NT2/D1 (cell line): ENCODE data around the gene TMEM150C.
"Not testable (repeated sequence)": the region's sequence is repeated elsewhere in the genome, so short reads cannot be mapped to it uniquely, and the experiment has no call there.

Experiments
- DNase-seq: peaks from one replicate; pipeline ENCODE4 v3.0.0-alpha.2; 2011; ENCODE audit warnings: low read depth, low spot score
- H3K27me3 ChIP-seq: 2 replicates; pipeline ENCODE4 v1.6.0; 2011; ENCODE audit warnings: mild to moderate bottlenecking; ENCODE audit not compliant: insufficient read length, insufficient read depth
- H3K36me3 ChIP-seq: 2 replicates; pipeline ENCODE4 v1.6.1; 2011; ENCODE audit warnings: mild to moderate bottlenecking, low read length, mixed read lengths; ENCODE audit not compliant: insufficient read depth, insufficient read length
- H3K4me1 ChIP-seq: 2 replicates; pipeline ENCODE4 v1.5.1; 2011; ENCODE audit not compliant: insufficient read depth, insufficient read length
- H3K4me3 ChIP-seq: 2 replicates; pipeline ENCODE4 v1.5.1; 2011; ENCODE audit warnings: low read depth; ENCODE audit not compliant: insufficient read length
- H3K9ac ChIP-seq: 2 replicates; pipeline ENCODE4 v1.6.0; 2011; ENCODE audit warnings: low read depth; ENCODE audit not compliant: insufficient read length
- H3K9me3 ChIP-seq: 2 replicates; pipeline ENCODE4 v1.5.1; 2011; ENCODE audit warnings: mild to moderate bottlenecking, low read length; ENCODE audit not compliant: insufficient read depth
- SUZ12 ChIP-seq: IDR thresholded peaks from 2 replicates; pipeline ENCODE4 v1.6.1; 2011; ENCODE audit not compliant: insufficient read length, insufficient read depth; ENCODE audit errors: extremely low read depth
- YY1 ChIP-seq: IDR thresholded peaks from 2 replicates; pipeline ENCODE4 v1.6.1; 2011; ENCODE audit not compliant: insufficient read length, insufficient read depth
- ZNF274 ChIP-seq: IDR thresholded peaks from 2 replicates; pipeline ENCODE4 v1.6.1; 2011; ENCODE audit warnings: mild to moderate bottlenecking, low read depth, low read length

The TMEM150C gene

GRCh38 chr4:82484996-82485783 lies 76.6 kb downstream of the TMEM150C start:
- no peaks in the 10 kb centered on the region for H3K9me3 ChIP-seq
- TF ChIP-seq SUZ12 (no peak), ZNF274 (no peak), YY1 (no peak)
- H3K4me1 ChIP-seq: no peaks in the 10 kb centered on the region
- no peak overlapping the region for H3K9ac ChIP-seq
- no peaks in the 10 kb centered on the region for H3K27me3 ChIP-seq
- no peak for DNase-seq
- H3K4me3 ChIP-seq: no peak overlapping the region
- H3K36me3 ChIP-seq: peaks cover 5% of the 10 kb centered on the region

GRCh38 chr4:82482387-82482786 lies 79.4 kb downstream of the TMEM150C start:
- Histone ChIP-seq H3K4me1 (no peaks in the 10 kb centered on the region), H3K27me3 (no peaks in the 10 kb centered on the region), H3K36me3 (peaks cover 10% of the 10 kb centered on the region), H3K4me3 (no peak overlapping the region), H3K9ac (no peak overlapping the region), H3K9me3 (no peaks in the 10 kb centered on the region)
- TF ChIP-seq ZNF274 (no peak), YY1 (no peak), SUZ12 (no peak)
- DNase-seq: no peak

- H3K4me3 ChIP-seq: no peak overlapping the region
- H3K27me3 ChIP-seq: no peaks in the 10 kb centered on the region
- H3K9ac ChIP-seq: no peak overlapping the region
- no peaks in the 10 kb centered on the region for H3K4me1 ChIP-seq
- H3K9me3 ChIP-seq: no peaks in the 10 kb centered on the region
- DNase-seq: no peak
- peaks cover 10% of the 10 kb centered on the region for H3K36me3 ChIP-seq
- TF ChIP-seq ZNF274: no peak
These were observed 80.3 kb downstream of the TMEM150C start for GRCh38 chr4:82481506-82481840.

- DNase-seq: no peak
- Histone ChIP-seq H3K27me3 (no peaks in the 10 kb centered on the region), H3K9ac (no peak overlapping the region), H3K36me3 (peaks cover 10% of the 10 kb centered on the region), H3K9me3 (no peaks in the 10 kb centered on the region), H3K4me1 (no peaks in the 10 kb centered on the region), H3K4me3 (no peak overlapping the region)
- no peak for TF ChIP-seq ZNF274
- TF ChIP-seq YY1: no peak
- TF ChIP-seq SUZ12: no peak
These were observed 80.8 kb downstream of the TMEM150C start for GRCh38 chr4:82480771-82481505.

GRCh38 chr4:82479562-82479961 lies 82.2 kb downstream of the TMEM150C start:
- TF ChIP-seq YY1: no peak
- TF ChIP-seq SUZ12: no peak
- TF ChIP-seq ZNF274: no peak
- H3K9me3 ChIP-seq: no peaks in the 10 kb centered on the region
- H3K36me3 ChIP-seq: peaks cover 5% of the 10 kb centered on the region
- no peaks in the 10 kb centered on the region for H3K27me3 ChIP-seq
- no peaks in the 10 kb centered on the region for H3K4me1 ChIP-seq
- H3K4me3 ChIP-seq: no peak overlapping the region
- DNase-seq: no peak
- no peak overlapping the region for H3K9ac ChIP-seq

- not testable (repeated sequence) for DNase-seq
These were observed 84.3 kb downstream of the TMEM150C start for GRCh38 chr4:82477469-82477868.

GRCh38 chr4:82475931-82476330 lies 85.9 kb downstream of the TMEM150C start:
- H3K4me1 ChIP-seq, H3K4me3 ChIP-seq, H3K36me3 ChIP-seq, H3K27me3 ChIP-seq, H3K9me3 ChIP-seq, H3K9ac ChIP-seq, DNase-seq: not testable (repeated sequence)

More at GRCh38 chr4:82477469-82477868, 84.3 kb downstream of the TMEM150C start:
- not testable (repeated sequence) for H3K4me1 ChIP-seq, H3K9me3 ChIP-seq, H3K4me3 ChIP-seq, H3K9ac ChIP-seq, H3K36me3 ChIP-seq, H3K27me3 ChIP-seq
